Endothelial cell of umbilical vein (primary cell): Measurements from ENCODE around the gene PARP3.

Experiments
- CTCF ChIP-seq, 2 donors: IDR thresholded peaks; 1 replicate in 1 of 2; 2 replicates in 1 of 2; pipeline ENCODE4 v1.5.1; 2011; ENCODE audit warnings: low read length in 2 of 2, mild to moderate bottlenecking in 2 of 2, moderate library complexity in 2 of 2, control low read depth in 1 of 2, inconsistent platforms in 1 of 2, low read depth in 1 of 2; ENCODE audit not compliant: insufficient read depth in 1 of 2; ENCODE audit errors: extremely low read depth in 1 of 2
- EZH2 ChIP-seq: IDR thresholded peaks from 2 replicates; pipeline ENCODE4 v1.6.1; 2012; ENCODE audit warnings: borderline replicate concordance, low read depth, mild to moderate bottlenecking, moderate library complexity, low read length, inconsistent platforms; ENCODE audit not compliant: severe bottlenecking
- MYC ChIP-seq: IDR thresholded peaks from one replicate; pipeline ENCODE4 v1.6.1; 2011; ENCODE audit warnings: mild to moderate bottlenecking, low read depth, low read length
- POLR2A ChIP-seq: IDR thresholded peaks from 2 replicates; pipeline ENCODE4 v1.6.1; 2012; ENCODE audit warnings: low read depth, mild to moderate bottlenecking, control low read depth, low read length
- POLR2AphosphoS5 ChIP-seq: IDR thresholded peaks from 2 replicates; pipeline ENCODE4 v1.6.1; 2012; ENCODE audit warnings: low read depth, mild to moderate bottlenecking, control low read depth, low read length, moderate library complexity; ENCODE audit not compliant: insufficient read depth

- no peak for TF ChIP-seq CTCF (IDR thresholded peaks at IDR 0.05; ENCODE audit: extremely low read depth in 1 of 2, insufficient read depth in 1 of 2, low read depth in 1 of 2, low read length in 2 of 2)
- no peak for TF ChIP-seq POLR2AphosphoS5
- TF ChIP-seq POLR2A, result no peak
- no peak for TF ChIP-seq MYC
- TF ChIP-seq EZH2, result no peak
Observed at GRCh38 chr3:51994530-51994929, 52.4 kb downstream of the PARP3 start.
